B cell (primary cell): ENCODE results near the gene ZBTB8OS.

Experiments
- CTCF ChIP-seq: fragments of 200-600 bp; IDR thresholded peaks from one replicate; pipeline ENCODE4 v1.8.0; 2022; ENCODE audit warnings: antibody characterized with exemption, mild to moderate bottlenecking
- EZH2 ChIP-seq: IDR thresholded peaks from 2 replicates; pipeline ENCODE4 v1.6.1; 2012; ENCODE audit warnings: borderline replicate concordance, low read depth, mild to moderate bottlenecking, moderate library complexity, low read length; ENCODE audit not compliant: insufficient read depth, poor library complexity, severe bottlenecking

- no peak for TF ChIP-seq CTCF
- TF ChIP-seq EZH2: no peak
Measured at GRCh38 chr1:32696041-32696440, 45.7 kb upstream of the ZBTB8OS start.
